SK-N-MC (cell line): ENCODE data around the gene NFATC1.

Source experiments
- EZH2 ChIP-seq: fragments of 200-600 bp; sonication (generic); IDR thresholded peaks from one replicate; pipeline ENCODE4 v1.6.1; 2017; ENCODE audit warnings: antibody characterized with exemption
- FOXP2 ChIP-seq: optimal IDR thresholded peaks from 2 replicates; pipeline ENCODE3; 2011; ENCODE audit warnings: mild to moderate bottlenecking, moderate library complexity; ENCODE audit not compliant: insufficient read depth; ENCODE audit errors: extremely low read length, control extremely low read depth
- POLR2AphosphoS5 ChIP-seq: IDR thresholded peaks from 2 replicates; pipeline ENCODE4 v1.6.1; 2012; ENCODE audit warnings: mild to moderate bottlenecking, low read depth, low read length, borderline replicate concordance

GRCh38 chr18:79555885-79556284 is 160.2 kb downstream of the NFATC1 start:
- TF ChIP-seq EZH2 (no peak), POLR2AphosphoS5 (no peak), FOXP2 (no peak)
